LNCAP (cell line): ENCODE data around the gene GPSM3.

Source experiments
- TF ChIP-seq, protein P1 (sequence below): fragments of 450-650 bp; IDR thresholded peaks from 2 replicates; pipeline ENCODE4 v1.5.1; 2017; ENCODE audit warnings: mild to moderate bottlenecking

The GPSM3 gene

GRCh38 chr6:32168350-32168749 lies 24.1 kb downstream of the GPSM3 start:
- TF ChIP-seq, protein P1, sequence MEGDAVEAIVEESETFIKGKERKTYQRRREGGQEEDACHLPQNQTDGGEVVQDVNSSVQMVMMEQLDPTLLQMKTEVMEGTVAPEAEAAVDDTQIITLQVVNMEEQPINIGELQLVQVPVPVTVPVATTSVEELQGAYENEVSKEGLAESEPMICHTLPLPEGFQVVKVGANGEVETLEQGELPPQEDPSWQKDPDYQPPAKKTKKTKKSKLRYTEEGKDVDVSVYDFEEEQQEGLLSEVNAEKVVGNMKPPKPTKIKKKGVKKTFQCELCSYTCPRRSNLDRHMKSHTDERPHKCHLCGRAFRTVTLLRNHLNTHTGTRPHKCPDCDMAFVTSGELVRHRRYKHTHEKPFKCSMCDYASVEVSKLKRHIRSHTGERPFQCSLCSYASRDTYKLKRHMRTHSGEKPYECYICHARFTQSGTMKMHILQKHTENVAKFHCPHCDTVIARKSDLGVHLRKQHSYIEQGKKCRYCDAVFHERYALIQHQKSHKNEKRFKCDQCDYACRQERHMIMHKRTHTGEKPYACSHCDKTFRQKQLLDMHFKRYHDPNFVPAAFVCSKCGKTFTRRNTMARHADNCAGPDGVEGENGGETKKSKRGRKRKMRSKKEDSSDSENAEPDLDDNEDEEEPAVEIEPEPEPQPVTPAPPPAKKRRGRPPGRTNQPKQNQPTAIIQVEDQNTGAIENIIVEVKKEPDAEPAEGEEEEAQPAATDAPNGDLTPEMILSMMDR = no peak

GRCh38 chr6:32167761-32168262 lies 24.6 kb downstream of the GPSM3 start:
- TF ChIP-seq, protein P1 = no peak

GRCh38 chr6:32167154-32167760 lies 25.2 kb downstream of the GPSM3 start:
- TF ChIP-seq, protein P1 = no peak

GRCh38 chr6:32166411-32167061 lies 25.9 kb downstream of the GPSM3 start:
- TF ChIP-seq, protein P1 = no peak

DNA sequence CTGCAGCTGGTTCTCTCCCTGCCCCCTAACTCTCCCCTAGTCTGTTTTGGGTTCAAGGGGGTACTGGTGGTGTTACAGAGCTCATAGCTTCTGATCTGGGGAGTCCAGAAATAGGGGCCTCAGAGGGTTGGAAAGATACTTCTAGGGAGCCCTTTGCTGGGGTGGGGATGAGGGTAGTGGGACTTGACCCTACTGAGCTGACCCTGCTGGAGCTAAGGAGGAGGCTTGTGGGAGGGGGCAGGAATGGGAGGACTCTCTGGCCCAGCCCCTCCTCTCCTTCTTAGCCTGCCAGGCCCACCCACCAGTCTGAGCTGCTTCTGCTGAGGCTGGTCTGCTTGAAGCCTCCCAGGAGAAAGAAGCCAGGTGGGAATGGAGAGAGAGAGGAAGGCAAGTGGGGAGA lies 28.1 kb downstream of the GPSM3 start, which contains the start of gene EGFL8:
TSS of gene EGFL8 (plus strand) at position 301 of the 400 bp plus-strand sequence. CDS start 1,571 bp downstream, outside the sequence.
- TF ChIP-seq, protein P1 = no peak

- TF ChIP-seq, protein P1 = no peak
Measured at GRCh38 chr6:32163559-32164258, 28.7 kb downstream of the GPSM3 start.

- TF ChIP-seq, protein P1 = no peak
Measured at GRCh38 chr6:32158052-32158451, 34.4 kb downstream of the GPSM3 start.
